NCI-H446 treated with DMSO at 0.1 percent for 48 hours (cell line): ENCODE data around the gene ZFYVE26.

Experiments
- DNase-seq: peaks from one replicate; lab custom pipeline; 2025; lab: John Stamatoyannopoulos, UW

Gene ZFYVE26

DNA sequence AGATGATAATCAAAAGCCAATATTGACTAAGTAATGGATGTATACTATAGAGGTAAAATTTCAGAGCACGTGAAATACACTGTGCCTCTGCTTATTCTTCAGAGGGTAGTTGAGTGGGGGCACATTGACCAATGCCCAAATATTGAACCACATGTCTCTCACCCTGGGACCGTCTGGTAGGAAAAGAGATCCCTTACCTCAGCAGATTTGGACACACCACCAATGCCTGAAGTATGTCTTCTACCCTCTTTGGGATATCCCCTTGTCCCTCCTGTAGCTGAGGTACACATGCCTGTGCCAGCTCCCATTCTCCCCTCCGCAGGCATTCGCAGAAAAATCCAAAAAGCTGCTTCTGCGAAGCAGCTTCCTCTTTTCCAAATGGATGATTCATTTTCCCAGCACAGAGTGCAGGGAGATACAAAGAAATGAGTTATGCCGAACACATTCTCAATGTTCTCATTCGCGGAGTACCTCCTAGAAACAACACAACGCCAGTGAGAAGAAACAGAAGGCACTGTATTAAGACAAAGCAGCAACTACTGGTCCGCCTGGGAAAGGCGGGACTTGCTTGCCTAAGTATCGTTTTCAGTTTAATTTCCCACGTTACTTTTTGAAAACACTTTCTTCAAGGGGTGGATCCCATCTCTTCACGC is 691 bp downstream of the ZFYVE26 start:
- DNase-seq, result no peak

- DNase-seq, result no peak
Measured at GRCh38 chr14:67814821-67815220, 1.6 kb downstream of the ZFYVE26 start.

GRCh38 chr14:67806246-67806645 is 10.1 kb downstream of the ZFYVE26 start:
- DNase-seq, result no peak

- DNase-seq, result no peak
Measured at GRCh38 chr14:67800743-67801142, 15.6 kb downstream of the ZFYVE26 start.

DNA sequence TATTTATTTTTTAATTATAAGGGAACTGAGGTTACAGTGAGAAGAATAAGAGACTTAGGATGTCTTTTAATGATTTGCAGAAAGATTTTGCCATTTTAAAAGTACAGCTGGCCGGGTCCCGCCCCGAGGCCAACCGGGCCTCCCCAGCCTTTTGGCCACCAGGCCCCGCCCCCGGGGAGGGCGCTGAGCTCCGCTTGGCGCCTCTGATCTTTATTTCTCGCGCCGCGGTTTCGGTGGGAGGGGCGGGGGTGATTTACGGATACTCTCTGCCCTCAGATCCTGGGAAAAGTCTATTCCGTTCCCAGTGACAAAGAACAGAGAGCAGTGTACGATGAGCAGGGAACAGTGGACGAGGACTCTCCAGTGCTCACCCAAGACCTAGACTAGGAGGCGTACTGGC is 17.7 kb downstream of the ZFYVE26 start:
- DNase-seq, result no peak

GRCh38 chr14:67787673-67788072 is 28.7 kb downstream of the ZFYVE26 start:
- no peak for DNase-seq

DNA sequence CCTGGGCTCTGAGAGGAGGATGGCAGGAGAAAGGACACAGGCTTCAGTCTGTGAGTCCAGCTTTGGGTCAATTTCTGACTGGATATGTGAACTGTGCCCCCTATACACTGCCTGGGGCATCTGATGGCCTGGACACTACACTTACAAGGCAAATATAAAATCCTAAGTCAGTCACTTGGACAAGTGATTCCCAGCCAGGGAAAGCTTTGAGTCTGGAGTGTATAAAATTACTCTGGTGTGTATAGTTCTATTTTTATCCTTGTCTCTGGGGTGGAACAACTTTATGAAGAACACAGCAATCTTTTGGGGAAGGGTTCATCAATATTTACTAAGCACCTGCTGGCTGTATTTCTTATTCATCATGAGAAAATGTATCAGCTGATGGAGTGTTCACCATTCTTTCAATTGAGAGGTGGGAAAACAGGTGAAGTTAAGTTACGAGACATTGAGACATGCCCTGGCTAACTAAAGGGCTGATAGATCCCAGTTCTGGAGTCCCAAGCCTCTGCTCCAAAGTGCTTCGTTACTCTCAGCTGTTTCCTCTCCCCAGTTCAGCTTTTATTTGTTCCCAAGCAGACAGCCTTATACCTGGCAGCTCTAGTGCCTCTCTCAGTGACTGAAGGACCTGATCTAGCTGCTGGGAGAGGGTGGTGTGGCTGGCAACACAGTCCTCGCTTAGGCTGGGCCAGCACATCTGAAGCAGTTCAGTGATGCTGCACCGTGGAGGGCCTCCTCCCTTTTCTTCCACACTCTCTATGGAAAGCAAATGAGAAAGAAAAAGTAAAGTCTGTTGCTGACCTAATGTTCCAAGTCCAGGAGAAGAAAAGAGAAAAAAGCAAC is 30.9 kb downstream of the ZFYVE26 start:
- no peak for DNase-seq

GRCh38 chr14:67784244-67784823 is 32.1 kb downstream of the ZFYVE26 start:
- no peak for DNase-seq

DNA sequence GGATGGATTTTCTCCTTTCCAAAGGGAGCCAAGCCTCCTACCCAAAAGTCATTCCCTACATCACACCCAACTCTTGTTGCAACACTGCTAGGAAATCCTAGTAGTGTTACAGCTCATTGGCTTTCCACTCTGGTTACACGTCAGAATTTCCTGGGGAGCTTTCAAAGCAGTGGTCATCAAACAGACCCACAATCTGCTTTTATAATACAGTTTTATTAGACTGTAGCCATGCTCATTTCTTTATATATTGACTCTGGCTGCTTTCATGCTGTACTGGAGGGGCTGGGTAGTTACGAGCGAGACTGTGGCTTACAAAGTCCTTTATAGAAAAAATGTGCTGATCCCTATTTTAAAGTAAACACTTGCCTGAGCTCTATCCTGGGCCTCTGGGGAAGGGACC is 34.3 kb downstream of the ZFYVE26 start:
- DNase-seq, result no peak

- DNase-seq, result no peak
Measured at GRCh38 chr14:67778792-67779191, 37.6 kb downstream of the ZFYVE26 start.

DNA sequence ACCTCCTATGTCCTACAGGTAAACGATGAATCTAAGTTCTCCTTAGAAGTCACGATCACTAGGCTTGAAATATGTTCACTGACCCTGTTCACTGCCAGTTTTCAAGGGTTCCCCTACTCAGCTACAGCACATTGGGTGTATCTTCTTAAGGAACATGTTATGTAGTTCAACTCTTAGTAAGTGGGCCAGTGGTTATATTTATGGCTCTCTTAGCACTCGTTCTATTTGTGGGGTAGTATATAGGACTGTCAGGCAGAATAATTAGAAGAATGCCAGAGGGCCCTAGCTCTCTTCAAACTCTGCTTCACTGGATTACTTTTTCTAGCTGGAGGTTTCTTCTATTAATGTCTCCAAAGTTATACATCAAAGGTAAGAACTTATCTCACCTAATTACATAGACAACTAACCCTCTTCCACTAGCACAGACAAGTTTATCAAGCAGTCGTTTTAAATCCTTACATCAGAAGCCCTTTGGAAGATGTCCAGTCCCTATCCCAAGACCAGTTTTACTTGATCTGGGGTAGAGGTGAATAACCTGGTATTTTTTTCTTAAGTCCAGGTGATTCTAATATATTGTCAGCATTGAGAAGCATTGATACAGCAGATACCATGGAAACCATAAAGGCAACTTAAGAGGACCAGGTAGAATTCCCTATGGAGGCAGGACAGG is 39.6 kb downstream of the ZFYVE26 start:
- DNase-seq, result no peak

DNA sequence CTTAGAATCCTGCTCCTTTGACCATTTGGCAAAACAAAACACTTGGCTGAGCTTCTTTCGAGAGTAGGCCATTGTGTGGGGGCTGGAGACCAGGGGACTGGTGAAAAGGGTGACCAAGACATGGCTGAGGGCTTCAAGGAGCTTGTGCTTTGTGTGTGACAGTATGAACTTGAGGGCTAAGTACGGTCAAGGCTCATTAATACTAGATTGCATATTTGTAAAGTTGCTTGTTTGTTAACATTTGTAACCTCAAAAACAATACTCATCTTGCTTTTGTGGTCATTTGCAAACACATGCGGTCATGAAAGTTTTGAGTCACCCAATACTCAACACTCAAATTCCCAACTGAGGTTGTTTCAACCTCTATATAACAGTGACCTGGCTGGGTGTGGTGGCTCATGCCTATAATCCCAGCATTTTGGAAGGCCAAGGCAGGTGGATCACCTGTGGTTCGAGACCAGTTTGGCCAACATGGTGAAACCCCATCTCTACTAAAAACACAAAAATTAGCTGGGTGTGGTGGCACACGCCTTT is 42.5 kb downstream of the ZFYVE26 start:
- DNase-seq, result no peak

GRCh38 chr14:67768219-67768618 is 48.2 kb downstream of the ZFYVE26 start:
- DNase-seq, result no peak

- no peak for DNase-seq
Measured at GRCh38 chr14:67766035-67766680, 50.2 kb downstream of the ZFYVE26 start.

DNA sequence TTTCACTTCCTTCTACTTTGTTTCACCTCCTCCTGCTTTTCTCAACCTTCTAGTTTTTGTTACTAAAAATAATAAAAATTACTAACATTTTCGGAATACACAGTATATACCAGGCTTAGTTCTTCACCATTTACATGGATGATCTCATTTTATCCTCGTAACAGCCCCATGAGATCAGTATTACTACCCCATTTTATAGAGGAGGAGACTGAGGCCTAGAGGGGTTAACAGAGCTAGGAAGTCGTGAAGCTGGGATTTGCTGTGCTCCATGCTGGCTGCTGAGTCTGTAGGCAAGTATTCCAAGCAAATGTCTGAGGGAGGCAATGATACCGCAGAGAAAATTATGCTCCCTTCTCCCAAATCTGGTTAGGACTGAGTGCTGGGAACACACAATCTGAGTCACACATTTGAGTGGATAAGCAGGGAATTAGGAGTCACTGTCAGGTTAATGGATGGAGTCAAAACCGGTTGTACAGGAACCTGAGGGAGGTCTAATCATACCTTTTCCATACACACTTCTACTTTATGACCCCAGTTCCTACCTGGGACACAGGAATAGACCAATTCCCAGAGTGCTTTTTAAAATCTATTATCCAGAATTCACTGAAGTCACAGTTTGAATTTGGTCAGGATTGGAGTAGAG is 51.1 kb downstream of the ZFYVE26 start:
- DNase-seq, result no peak

GRCh38 chr14:67764496-67764895 is 51.9 kb downstream of the ZFYVE26 start:
- no peak for DNase-seq

GRCh38 chr14:67763158-67763822 is 53.1 kb downstream of the ZFYVE26 start:
- DNase-seq, result no peak

- no peak for DNase-seq
Measured at GRCh38 chr14:67762051-67762450, 54.3 kb downstream of the ZFYVE26 start.

GRCh38 chr14:67759916-67760315 is 56.5 kb downstream of the ZFYVE26 start:
- DNase-seq, result no peak

DNA sequence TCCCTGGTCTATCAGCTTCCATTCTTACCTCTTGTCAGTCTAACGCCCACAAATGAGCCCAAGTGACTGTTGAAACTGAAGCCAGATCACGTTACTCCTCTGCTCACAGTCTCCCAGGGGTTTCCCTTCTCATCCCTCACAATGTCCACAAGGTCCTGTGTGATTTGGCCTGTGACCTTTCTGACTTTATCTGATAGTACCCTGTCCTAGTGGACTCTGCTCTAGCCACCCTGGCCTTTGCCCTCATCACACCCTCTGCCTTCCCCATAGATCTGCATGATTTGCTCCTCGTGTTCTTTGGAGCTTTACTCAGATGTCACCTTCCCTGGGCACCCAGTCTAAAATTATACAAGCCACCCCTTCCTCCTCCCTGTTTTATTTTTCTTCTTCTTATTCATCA is 59.2 kb downstream of the ZFYVE26 start:
- no peak for DNase-seq

GRCh38 chr14:67756496-67756895 is 59.9 kb downstream of the ZFYVE26 start:
- DNase-seq, result no peak
